VCaP (cell line): ENCODE measurements around the gene SEPHS2.

Experiments
- H3K27ac ChIP-seq: fragments of 450-650 bp; 2 replicates; pipeline ENCODE4 v1.5.1; 2017
- CTCF ChIP-seq: fragments of 450-650 bp; conservative IDR thresholded peaks from 2 replicates; pipeline ENCODE4 v1.5.1; 2017; ENCODE audit warnings: mild to moderate bottlenecking, moderate library complexity

SEPHS2 gene

DNA sequence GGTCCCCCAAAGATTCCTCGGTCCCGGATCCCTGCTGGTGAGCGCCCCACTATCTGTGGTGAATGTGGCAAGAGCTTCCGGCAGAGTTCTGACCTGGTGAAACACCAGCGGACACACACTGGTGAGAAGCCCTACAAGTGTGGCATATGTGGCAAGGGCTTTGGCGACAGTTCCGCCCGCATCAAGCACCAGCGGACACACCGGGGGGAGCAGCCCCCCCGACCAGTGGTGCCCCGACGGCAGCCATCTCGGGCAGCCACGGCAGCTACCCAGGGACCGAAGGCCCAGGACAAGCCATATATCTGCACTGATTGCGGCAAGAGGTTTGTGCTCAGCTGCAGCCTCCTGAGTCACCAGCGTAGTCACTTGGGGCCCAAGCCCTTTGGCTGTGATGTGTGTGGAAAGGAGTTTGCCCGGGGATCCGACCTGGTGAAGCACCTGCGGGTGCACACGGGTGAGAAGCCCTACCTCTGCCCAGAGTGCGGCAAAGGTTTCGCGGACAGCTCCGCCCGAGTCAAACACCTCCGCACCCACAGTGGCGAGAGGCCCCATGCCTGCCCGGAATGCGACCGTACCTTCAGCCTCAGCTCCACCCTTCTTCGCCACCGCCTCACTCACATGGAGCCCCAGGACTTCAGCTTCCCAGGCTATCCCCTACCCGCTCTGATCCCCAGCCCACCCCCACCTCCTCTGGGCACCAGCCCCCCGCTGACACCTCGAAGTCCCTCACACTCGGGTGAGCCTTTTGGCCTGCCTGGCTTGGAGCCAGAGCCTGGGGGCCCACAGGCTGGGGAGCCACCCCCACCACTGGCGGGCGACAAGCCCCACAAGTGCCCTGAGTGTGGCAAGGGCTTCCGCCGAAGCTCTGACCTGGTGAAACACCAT, 47.7 kb downstream of the SEPHS2 start:
- no peak overlapping the region; the same call in 1 of the 2 replicates for H3K27ac ChIP-seq
- no peak for TF ChIP-seq CTCF

DNA sequence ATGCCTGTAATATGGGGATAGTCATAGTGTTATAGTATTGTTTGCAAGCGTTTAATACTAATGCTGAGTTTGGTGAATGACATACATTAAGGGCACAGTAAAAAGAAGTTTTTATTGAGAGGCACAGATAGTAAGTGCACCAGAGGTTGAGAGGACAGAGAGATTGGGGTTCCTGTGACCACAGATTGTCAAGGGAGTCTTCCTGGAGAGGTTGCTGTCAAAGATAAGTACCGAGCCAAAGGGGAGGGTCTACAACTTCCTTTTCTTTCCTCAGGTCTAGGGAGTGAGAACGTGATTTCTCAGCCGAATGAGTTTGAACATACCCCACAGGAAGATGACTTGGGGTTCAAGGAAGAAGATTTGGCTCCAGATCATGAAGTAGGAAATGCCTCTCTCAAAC, 48.6 kb downstream of the SEPHS2 start:
- H3K27ac ChIP-seq, result peak overlapping the region; percentile 77
- TF ChIP-seq CTCF, result no peak

DNA sequence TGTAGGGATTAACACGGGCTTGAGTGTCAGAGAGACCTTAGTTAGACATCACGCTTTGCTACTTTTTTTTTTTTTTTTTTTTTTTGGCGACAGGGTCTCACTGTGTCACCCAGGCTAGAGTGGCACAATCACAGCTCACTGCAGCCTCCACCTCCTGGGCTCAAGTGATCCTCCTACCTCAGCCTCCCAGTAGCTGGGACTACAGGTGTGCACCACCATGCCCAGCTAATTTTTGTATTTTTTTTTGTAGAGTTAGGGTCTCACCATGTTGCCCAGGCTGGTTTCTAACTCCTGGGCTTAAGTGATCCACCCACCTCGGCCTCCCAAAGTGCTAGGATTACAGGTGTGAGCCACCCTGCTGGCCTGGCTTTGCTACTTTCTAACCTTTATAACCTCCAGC, 49.0 kb downstream of the SEPHS2 start:
- peak overlapping the region; percentile 77 for H3K27ac ChIP-seq

GRCh38 chr16:30395992-30396585, 49.6 kb downstream of the SEPHS2 start:
- TF ChIP-seq CTCF, result no peak
- peak overlapping the region; percentile 77 for H3K27ac ChIP-seq

DNA sequence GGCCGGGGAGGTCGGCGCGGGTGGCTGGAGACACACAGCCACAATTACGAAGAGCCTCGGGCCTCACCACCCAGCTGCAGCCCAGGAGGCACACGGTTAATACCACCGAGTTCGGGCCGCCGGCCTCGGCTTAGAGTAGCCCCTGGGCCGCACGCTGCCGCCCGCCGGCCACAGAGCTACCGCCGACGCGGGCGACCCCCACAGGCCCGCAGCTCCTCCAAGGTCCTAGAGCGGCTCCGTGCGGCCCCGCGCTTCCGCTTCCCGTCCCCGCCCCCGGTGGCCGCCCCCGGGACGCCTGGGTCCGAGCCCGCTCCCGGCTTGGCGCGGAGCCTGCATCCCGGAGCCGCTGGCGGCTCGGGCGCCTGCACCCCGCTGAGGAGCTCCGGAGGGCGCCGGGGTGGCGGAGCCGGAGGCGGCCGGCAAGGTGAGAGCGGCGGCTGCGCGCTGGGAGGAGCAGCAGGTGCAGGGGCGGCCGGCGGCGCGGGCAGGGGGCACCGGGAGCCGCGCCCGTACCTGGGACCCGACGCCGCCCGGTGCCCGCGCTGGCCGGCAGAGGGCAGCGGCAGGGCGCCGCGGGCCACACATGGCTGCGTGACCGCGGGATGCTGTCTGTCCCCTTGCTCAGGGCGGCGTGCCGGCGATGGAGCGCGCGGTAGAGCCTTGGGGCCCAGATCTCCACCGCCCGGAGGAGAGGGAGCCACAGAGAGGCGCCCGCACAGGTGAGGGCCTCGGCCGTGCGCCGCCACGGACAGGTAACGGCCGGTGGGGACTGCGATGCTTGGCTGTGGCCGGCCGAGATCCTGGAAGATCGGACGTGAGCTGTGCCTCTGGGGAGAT, 50.3 kb downstream of the SEPHS2 start, which contains the start of gene ZNF48:
ZNF48 (plus strand) TSS at position 266 of the 837 bp plus-strand sequence; CDS start at position 641, 375 bp downstream.
- TF ChIP-seq CTCF, result peak; percentile 70
- peak within 1 kb of the TSS; percentile 77 for H3K27ac ChIP-seq

- H3K27ac ChIP-seq, result peak overlapping the region; percentile 77
- no peak for TF ChIP-seq CTCF
Measured at GRCh38 chr16:30394592-30395154, 51.0 kb downstream of the SEPHS2 start.
